Gastrocnemius medialis (tissue), 4 donors: ENCODE data around the gene PCID2. TPM values are rescaled to one million over a fixed set of nuclear protein-coding genes. Genes with fewer than 3 reads are reported as not detected.

Source experiments
- ATAC-seq, 2 donors: fragments of 150-250 bp; one replicate each; pipeline ENCODE4 v1.9.1; 2016
- DNase-seq, 2 donors: peaks; one replicate each; pipeline ENCODE4 v3.0.0-alpha.2; 2019
- H3K27ac ChIP-seq, 4 donors: fragments of 200-600 bp; sonication (generic); 1 replicate in 1 of 4; 2 replicates in 3 of 4; pipeline ENCODE4 v1.5.1; 2016 to 2018; ENCODE audit warnings: mild to moderate bottlenecking in 2 of 4, moderate library complexity in 1 of 4
- H3K27me3 ChIP-seq, 3 donors: fragments of 200-600 bp; sonication (generic) in 2 of 3; 1 replicate in 1 of 3; 2 replicates in 2 of 3; pipeline versions ENCODE4 v1.5.1 to v1.6.0; 2016 to 2019; ENCODE audit warnings: mild to moderate bottlenecking in 1 of 3, moderate library complexity in 1 of 3
- H3K36me3 ChIP-seq, 2 donors: fragments of 200-600 bp; sonication (generic) in 1 of 2; one replicate each; pipeline ENCODE4 v1.5.1; 2017 to 2018
- H3K4me1 ChIP-seq, 2 donors: fragments of 200-600 bp; sonication (generic) in 1 of 2; one replicate each; pipeline ENCODE4 v1.5.1; 2016 to 2017; ENCODE audit warnings: mild to moderate bottlenecking in 2 of 2
- H3K4me3 ChIP-seq, 4 donors: fragments of 200-600 bp; sonication (generic) in 3 of 4; 1 replicate in 1 of 4; 2 replicates in 3 of 4; pipeline ENCODE4 v1.5.1; 2016 to 2019; ENCODE audit warnings: mild to moderate bottlenecking in 2 of 4
- H3K9me3 ChIP-seq, 3 donors: fragments of 200-600 bp; sonication (generic) in 2 of 3; 1 replicate in 1 of 3; 2 replicates in 2 of 3; pipeline ENCODE4 v1.5.1; 2016 to 2019
- POLR2A ChIP-seq, 2 donors: fragments of 450-650 bp; IDR thresholded peaks; one replicate each; pipeline ENCODE4 v1.6.1; 2017; ENCODE audit warnings: antibody characterized with exemption in 2 of 2, mild to moderate bottlenecking in 2 of 2, moderate library complexity in 2 of 2
- in situ Hi-C, 4 donors: fragments of 200-750 bp; cut with MboI; loops; one replicate each; pipeline versions ENCODE4 v1.15.0 to v1.8.0; 2017; ENCODE audit warnings: low sequenced_read_pairs in 4 of 4
- intact Hi-C: fragments of 100-400 bp; cut with DNase I; formaldehyde crosslinking; loops from one replicate; pipeline ENCODE4 v1.15.1; 2023; ENCODE audit warnings: low total_unique reads
- total RNA-seq, 4 donors: library from RNA; depleted of rRNA; stranded (reverse); fragments of >200 nt; gene quantifications; one replicate each; pipeline versions ENCODE4 v1.1.0 to v1.2.3, GENCODE V29; 2016
- TF ChIP-seq, protein P1 (sequence below), 5 experiments: fragments of 450-650 bp in 3 of 5; fragments of 200-600 bp in 2 of 5; sonication (generic) in 2 of 5; IDR thresholded peaks in 4 of 5; conservative IDR thresholded peaks in 1 of 5; 1 replicate in 4 of 5; 2 replicates in 1 of 5; pipeline ENCODE4 v1.5.1; 2016 to 2019; ENCODE audit warnings: antibody characterized with exemption in 5 of 5, mild to moderate bottlenecking in 3 of 5, moderate library complexity in 3 of 5

Gene PCID2
- total RNA-seq, 4 donors from 2014 or later = 26.4 to 45.6 (median 28.0) TPM

DNA sequence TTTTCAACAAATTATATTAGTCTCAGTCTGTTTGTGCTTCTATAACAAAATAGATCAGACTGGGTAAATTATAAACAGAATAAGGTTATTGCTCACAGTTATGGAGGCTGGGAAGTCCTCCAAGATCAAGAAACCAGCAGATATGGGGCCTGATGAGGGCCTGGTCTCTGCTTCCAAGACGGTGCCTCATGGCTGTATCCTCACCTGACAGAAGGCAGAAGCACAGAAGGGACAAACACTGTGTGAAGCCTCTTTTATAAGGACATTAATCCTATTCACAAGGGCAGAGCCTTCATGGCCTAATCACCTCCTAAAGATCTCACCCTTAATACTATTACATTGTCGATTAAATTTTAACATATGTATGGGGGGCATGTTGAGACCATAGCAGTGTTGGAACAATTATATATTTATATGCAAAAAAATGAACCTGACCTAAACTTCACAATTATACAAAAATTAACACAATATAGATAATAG lies 73.1 kb downstream of the PCID2 start:
- H3K27me3 ChIP-seq = no peaks in the 10 kb centered on the region
- ATAC-seq (no peak), DNase-seq (no peak)
- intact Hi-C loops (no loop called here), in situ Hi-C loops (no loop called here)
- no peaks in the 10 kb centered on the region for H3K36me3 ChIP-seq
- H3K9me3 ChIP-seq = no peaks in the 10 kb centered on the region
- no peak overlapping the region for H3K27ac ChIP-seq
- TF ChIP-seq POLR2A (IDR thresholded peaks at IDR 0.05) = no peak
- TF ChIP-seq, protein P1, sequence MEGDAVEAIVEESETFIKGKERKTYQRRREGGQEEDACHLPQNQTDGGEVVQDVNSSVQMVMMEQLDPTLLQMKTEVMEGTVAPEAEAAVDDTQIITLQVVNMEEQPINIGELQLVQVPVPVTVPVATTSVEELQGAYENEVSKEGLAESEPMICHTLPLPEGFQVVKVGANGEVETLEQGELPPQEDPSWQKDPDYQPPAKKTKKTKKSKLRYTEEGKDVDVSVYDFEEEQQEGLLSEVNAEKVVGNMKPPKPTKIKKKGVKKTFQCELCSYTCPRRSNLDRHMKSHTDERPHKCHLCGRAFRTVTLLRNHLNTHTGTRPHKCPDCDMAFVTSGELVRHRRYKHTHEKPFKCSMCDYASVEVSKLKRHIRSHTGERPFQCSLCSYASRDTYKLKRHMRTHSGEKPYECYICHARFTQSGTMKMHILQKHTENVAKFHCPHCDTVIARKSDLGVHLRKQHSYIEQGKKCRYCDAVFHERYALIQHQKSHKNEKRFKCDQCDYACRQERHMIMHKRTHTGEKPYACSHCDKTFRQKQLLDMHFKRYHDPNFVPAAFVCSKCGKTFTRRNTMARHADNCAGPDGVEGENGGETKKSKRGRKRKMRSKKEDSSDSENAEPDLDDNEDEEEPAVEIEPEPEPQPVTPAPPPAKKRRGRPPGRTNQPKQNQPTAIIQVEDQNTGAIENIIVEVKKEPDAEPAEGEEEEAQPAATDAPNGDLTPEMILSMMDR (IDR thresholded peaks at IDR 0.05 in 4 of 5, conservative IDR thresholded peaks at IDR 0.05 in 1 of 5) = no peak
- H3K4me3 ChIP-seq = no peak overlapping the region
- H3K4me1 ChIP-seq = no peaks in the 10 kb centered on the region

GRCh38 chr13:113129921-113130750 lies 78.3 kb downstream of the PCID2 start:
- intact Hi-C loops = no loop called here
- TF ChIP-seq, protein P1 (IDR thresholded peaks at IDR 0.05 in 4 of 5, conservative IDR thresholded peaks at IDR 0.05 in 1 of 5) = no peak
- no peak overlapping the region for H3K27ac ChIP-seq
- peak in 1 of 2 donors; percentile 11 for DNase-seq
- in situ Hi-C loops = no loop called here
- H3K4me1 ChIP-seq = no peaks in the 10 kb centered on the region
- ATAC-seq = no peak
- peak overlapping the region in 1 of 4 donors; percentile 2 for H3K4me3 ChIP-seq
- no peaks in the 10 kb centered on the region for H3K27me3 ChIP-seq
- no peaks in the 10 kb centered on the region for H3K36me3 ChIP-seq
- H3K9me3 ChIP-seq = no peaks in the 10 kb centered on the region

- DNase-seq (peak in 1 of 2 donors; percentile 5), ATAC-seq (no peak)
- Histone ChIP-seq H3K4me3 (no peak overlapping the region), H3K27me3 (no peaks in the 10 kb centered on the region), H3K36me3 (no peaks in the 10 kb centered on the region), H3K27ac (no peak overlapping the region), H3K4me1 (no peaks in the 10 kb centered on the region), H3K9me3 (no peaks in the 10 kb centered on the region)
- no peak for TF ChIP-seq POLR2A (IDR thresholded peaks at IDR 0.05)
- TF ChIP-seq, protein P1 (IDR thresholded peaks at IDR 0.05 in 4 of 5, conservative IDR thresholded peaks at IDR 0.05 in 1 of 5) = no peak
- intact Hi-C loops = no loop called here
- in situ Hi-C loops = no loop called here
These were observed 79.0 kb downstream of the PCID2 start for GRCh38 chr13:113129480-113129879.

Other genes with a start within 250 kb of the PCID2 start
- 10 to 100 TPM; 16.1 to 21.2 (median 19.4) TPM for gene MCF2L, start 239.5 kb downstream of the PCID2 start, total RNA-seq
- gene F7, start 102.9 kb downstream of the PCID2 start, total RNA-seq = 1 to 10 TPM in 1 of 4 donors, under 1 TPM in 1, not detected in 2; 0.20 to 1.2 TPM
- gene F10, start 85.9 kb downstream of the PCID2 start, total RNA-seq = 1 to 10 TPM in 3 of 4 donors, under 1 TPM in 1; 1.00 to 4.8 (median 2.4) TPM
- not detected for gene PROZ, start 50.0 kb downstream of the PCID2 start, total RNA-seq
- gene CUL4A, start 944 bp upstream of the PCID2 start, total RNA-seq = 100 to 1,000 TPM; 232 to 319 (median 234) TPM
- gene LAMP1, start 88.6 kb upstream of the PCID2 start, total RNA-seq = 10 to 100 TPM; 36.4 to 80.9 (median 66.9) TPM
- gene GRTP1, start 155.5 kb upstream of the PCID2 start, total RNA-seq = 1 to 10 TPM; 2.6 to 8.8 (median 6.0) TPM
- 100 to 1,000 TPM; 224 to 354 (median 295) TPM for gene ADPRHL1, start 244.8 kb upstream of the PCID2 start, total RNA-seq